NCI-H774 (cell line): ENCODE data around the gene ANKRD13A.
A peak's percentile ranks its signal among the peaks of the same experiment; 100 is the strongest.
"Not testable (repeated sequence)": the region's sequence is repeated elsewhere in the genome, so short reads cannot be mapped to it uniquely, and the experiment has no call there.

Experiments used
- DNase-seq: peaks from one replicate; lab custom pipeline; 2025; lab: John Stamatoyannopoulos, UW

The ANKRD13A gene

GRCh38 chr12:110048242-110049027 is 49.2 kb downstream of the ANKRD13A start, which contains the start of gene C12orf76:
Gene C12orf76 (minus strand): TSS chr12:110048522. CDS start chr12:110048495, 27 bp downstream.
- DNase-seq, result peak; percentile 98

- not testable (repeated sequence) for DNase-seq
Observed at GRCh38 chr12:110049034-110049433, 49.8 kb downstream of the ANKRD13A start.

DNA sequence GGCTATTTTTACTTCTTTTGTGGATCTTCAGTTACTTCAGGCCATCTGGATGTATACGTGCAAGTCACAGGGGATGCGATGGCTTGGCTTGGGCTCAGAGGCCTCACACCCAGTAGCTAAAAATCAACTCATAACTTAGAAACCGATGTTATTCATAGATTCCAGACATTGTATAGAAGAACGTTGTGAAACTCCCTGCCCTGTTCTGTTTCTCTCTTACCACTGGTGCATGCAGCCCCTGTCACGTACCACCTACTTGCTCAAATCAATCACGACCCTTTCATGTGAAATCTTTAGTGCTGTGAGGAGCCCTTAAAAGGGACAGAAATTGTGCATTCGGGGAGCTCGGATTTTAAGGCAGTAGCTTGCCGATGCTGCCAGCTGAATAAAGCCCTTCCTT is 50.4 kb downstream of the ANKRD13A start:
- DNase-seq, result not testable (repeated sequence)

DNA sequence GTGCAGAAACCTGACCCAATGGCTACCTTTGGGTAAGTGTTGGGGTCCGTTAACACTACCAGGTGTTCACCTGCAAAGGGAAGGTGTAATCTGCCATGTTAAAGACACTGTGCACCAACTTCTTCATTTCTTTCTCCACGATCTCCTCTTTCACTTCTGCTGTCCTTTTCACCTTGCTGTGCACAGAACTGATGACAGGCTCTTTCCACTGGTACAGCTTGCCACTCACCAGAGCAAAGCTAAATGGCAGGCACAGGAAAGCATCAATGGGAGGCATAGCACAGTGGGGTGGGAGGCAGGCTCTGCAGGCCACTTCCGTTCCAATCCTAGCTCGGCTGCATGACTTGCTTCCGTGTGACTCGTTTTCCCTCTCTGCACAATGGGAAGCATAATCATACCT is 51.7 kb downstream of the ANKRD13A start:
- DNase-seq, result no peak

- not testable (repeated sequence) for DNase-seq
Observed at GRCh38 chr12:110055375-110056352, 56.4 kb downstream of the ANKRD13A start.

DNA sequence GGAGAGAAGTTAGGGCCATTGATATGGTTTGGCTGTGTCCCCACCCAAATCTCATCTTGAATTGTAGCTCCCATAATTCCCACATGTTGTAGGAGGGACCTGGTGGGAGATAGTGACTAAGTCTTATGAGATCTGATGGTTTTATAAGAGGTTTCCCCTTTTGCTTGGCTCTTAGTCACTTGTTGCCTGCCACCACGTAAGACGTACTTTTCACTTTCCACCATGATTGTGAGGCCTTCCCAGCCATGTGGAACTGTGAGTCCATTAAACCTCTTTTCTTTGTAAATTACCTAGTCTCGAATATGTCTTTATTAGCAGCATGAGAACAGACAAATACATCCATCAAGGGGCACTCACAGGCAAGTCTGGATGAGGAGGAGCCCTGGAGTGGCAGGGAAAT is 57.4 kb downstream of the ANKRD13A start:
- not testable (repeated sequence) for DNase-seq

GRCh38 chr12:110058875-110059615 is 59.8 kb downstream of the ANKRD13A start:
- DNase-seq, result no peak

- DNase-seq, result no peak
Observed at GRCh38 chr12:110059651-110060000, 60.4 kb downstream of the ANKRD13A start.

- no peak for DNase-seq
Observed at GRCh38 chr12:110062241-110062640, 63.0 kb downstream of the ANKRD13A start.

DNA sequence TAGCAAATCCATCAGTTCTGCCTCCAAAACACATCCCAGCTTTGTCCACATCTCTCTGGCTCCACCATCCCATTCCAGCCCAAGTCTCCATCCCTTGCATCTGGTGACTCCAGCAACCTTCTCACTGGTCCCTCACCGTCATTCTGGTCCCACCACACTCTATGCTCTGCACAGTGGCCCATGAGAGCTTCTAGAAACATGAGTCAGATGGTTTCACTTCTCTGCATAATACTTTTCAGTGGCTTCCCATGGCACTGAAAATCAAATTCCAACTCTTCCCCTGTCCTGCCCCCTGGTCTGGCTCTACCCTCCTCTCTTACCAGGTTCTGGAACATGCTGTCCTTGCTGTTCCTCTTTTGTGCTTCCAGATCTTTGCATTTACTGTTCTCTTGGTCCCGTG is 66.3 kb downstream of the ANKRD13A start:
- no peak for DNase-seq

DNA sequence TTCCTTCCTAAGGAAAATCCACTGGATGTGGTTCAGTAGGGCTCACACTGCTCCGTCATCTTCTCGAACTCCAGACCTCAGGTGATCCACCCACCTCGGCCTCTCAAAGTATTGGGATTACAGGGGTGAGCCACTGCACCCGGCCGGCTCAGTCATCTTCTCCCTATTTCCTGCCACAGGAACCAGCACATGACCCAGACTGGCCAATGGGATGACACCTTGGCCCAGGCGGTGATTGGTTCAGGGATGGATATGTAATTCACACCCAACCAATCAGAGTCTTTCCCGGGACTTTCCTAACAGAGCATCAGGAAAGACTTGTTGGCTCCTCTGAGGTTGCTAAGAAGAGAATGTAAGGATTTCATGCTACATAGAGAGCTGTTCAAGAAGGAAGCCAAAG is 68.3 kb downstream of the ANKRD13A start:
- DNase-seq, result no peak

GRCh38 chr12:110068115-110068514 is 68.9 kb downstream of the ANKRD13A start:
- DNase-seq, result not testable (repeated sequence)

- no peak for DNase-seq
Observed at GRCh38 chr12:110068654-110069053, 69.4 kb downstream of the ANKRD13A start.

GRCh38 chr12:110071504-110071903 is 72.3 kb downstream of the ANKRD13A start:
- no peak for DNase-seq

DNA sequence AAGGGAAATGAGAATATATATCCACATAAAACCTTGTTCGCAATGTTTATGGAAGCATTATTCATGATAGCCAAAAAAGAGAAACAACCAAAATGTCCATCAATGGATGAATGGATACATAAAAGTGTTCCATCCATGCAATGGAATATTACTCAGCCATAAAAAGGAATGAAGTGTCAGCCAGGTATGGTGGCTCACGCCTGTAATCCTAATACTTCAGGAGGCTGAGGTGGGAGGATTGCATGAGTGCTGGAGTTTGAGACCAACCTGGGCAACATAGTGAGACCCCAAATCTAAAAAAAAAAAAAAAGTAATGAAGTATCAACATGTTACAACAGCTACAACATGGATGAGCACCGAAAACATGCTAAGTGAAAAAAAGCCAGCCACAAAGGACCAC is 72.7 kb downstream of the ANKRD13A start:
- no peak for DNase-seq

- DNase-seq, result not testable (repeated sequence)
Observed at GRCh38 chr12:110072636-110073035, 73.4 kb downstream of the ANKRD13A start.

- peak; percentile 29 for DNase-seq
Observed at GRCh38 chr12:110073049-110073831, 74.0 kb downstream of the ANKRD13A start.

DNA sequence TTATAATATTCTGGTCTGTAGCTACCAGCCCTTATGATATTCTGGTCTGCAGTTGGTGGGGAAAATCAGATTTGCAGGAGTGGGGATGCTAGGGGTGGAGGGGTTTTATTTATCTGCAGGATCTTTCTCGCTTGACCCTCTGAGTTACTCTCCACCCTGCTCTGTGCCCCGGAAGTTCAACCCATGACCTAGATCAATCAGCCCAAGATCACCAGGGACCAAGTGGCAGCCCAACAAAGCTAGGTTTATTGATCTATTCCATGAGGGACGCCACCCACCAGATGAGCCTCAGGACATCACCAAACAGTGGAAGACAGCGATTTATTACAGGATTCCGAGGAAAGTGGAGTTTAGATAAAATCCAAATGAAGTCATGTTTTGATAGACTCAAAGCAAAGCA is 74.9 kb downstream of the ANKRD13A start:
- DNase-seq, result no peak

- DNase-seq, result no peak
Observed at GRCh38 chr12:110075880-110076279, 76.7 kb downstream of the ANKRD13A start.

- no peak for DNase-seq
Observed at GRCh38 chr12:110077800-110078199, 78.6 kb downstream of the ANKRD13A start.
